SK-N-MC (cell line): ENCODE results near the gene POLR2L.

Experiments
- EZH2 ChIP-seq: fragments of 200-600 bp; sonication (generic); IDR thresholded peaks from one replicate; pipeline ENCODE4 v1.6.1; 2017; ENCODE audit warnings: antibody characterized with exemption
- FOXP2 ChIP-seq: optimal IDR thresholded peaks from 2 replicates; pipeline ENCODE3; 2011; ENCODE audit warnings: mild to moderate bottlenecking, moderate library complexity; ENCODE audit not compliant: insufficient read depth; ENCODE audit errors: extremely low read length, control extremely low read depth
- POLR2AphosphoS5 ChIP-seq: IDR thresholded peaks from 2 replicates; pipeline ENCODE4 v1.6.1; 2012; ENCODE audit warnings: mild to moderate bottlenecking, low read depth, low read length, borderline replicate concordance

DNA sequence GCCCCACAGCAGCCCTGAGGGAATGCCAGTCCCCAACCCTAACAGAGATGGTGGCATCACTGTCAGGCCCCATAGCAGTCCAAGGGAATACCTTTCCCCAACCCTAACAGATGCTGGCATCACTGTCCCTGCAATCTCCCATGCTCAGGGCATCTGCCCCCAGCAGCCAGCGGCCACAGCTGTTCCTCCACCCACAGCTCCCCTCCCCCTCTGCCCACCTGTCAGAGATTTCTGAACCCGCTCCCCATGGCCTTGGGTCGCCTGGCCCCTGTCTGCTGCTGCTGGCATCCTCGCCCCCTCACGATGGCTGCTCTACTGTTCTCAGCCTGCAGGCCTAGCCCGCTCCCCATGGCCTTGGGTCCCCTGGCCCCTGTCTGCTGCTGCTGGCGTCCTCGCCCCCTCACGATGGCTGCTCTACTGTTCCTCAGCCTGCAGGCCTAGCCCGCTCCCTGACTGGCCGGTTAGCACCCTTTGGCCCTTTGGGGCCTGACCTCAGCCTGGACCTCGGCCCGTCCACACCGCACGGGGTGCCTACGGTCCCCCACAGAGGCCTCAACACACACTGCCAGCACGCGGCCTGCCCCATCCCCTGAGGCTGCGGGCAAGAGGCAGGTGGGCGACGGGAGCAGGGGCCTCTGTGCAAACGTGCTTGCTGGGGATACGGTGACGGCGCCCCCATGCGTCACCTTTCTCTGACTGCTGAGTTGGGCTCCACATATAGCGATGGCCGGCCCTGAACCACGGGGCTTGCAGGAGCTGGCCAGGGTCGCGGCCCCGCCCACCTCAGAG, 47.6 kb upstream of the POLR2L start:
- TF ChIP-seq EZH2 (no peak), POLR2AphosphoS5 (no peak), FOXP2 (no peak)
